ENCODE results near the gene B4GALNT3. TPM values are rescaled to one million over a fixed set of nuclear protein-coding genes. Genes with fewer than 3 reads are reported as not detected.
"Not testable (repeated sequence)": the region's sequence is repeated elsewhere in the genome, so short reads cannot be mapped to it uniquely, and the experiment has no call there.

B4GALNT3 gene
- total RNA-seq, result 65.3 TPM
- long read RNA-seq, partial matches to known transcripts, result 54 of 101 reads
- long read RNA-seq, other reads (novel, unspliced or antisense), result 47 of 101 reads

- intact Hi-C loops (cut with DNase I), result no loop called here
- DNase-seq (ENCODE audit: low spot score), result no peak
Measured at GRCh38 chr12:459430-460258, at the start of gene B4GALNT3. TSS of gene B4GALNT3 (plus strand) at chr12:459939. CDS start at chr12:460377, 438 bp downstream.

GRCh38 chr12:414859-415258, 44.9 kb upstream of the B4GALNT3 start:
- DNase-seq (ENCODE audit: low spot score), result no peak
- intact Hi-C loops (cut with DNase I), result no loop called here

GRCh38 chr12:418432-418831, 41.3 kb upstream of the B4GALNT3 start:
- no peak for DNase-seq (ENCODE audit: low spot score)
- intact Hi-C loops (cut with DNase I), result no loop called here

- DNase-seq (ENCODE audit: low spot score), result no peak
- intact Hi-C loops (cut with DNase I), result no loop called here
Measured at GRCh38 chr12:422526-422925, 37.2 kb upstream of the B4GALNT3 start.

GRCh38 chr12:435737-436136, 24.0 kb upstream of the B4GALNT3 start:
- intact Hi-C loops (cut with DNase I); DNase-seq (ENCODE audit: low spot score): not testable (repeated sequence)

- intact Hi-C loops (cut with DNase I), result no loop called here
- no peak for DNase-seq (ENCODE audit: low spot score)
Measured at GRCh38 chr12:442235-442884, 17.4 kb upstream of the B4GALNT3 start.

- intact Hi-C loops (cut with DNase I), result no loop called here
- DNase-seq (ENCODE audit: low spot score), result no peak
Measured at GRCh38 chr12:447141-447540, 12.6 kb upstream of the B4GALNT3 start.

- no peak for DNase-seq (ENCODE audit: low spot score)
- intact Hi-C loops (cut with DNase I), result no loop called here
Measured at GRCh38 chr12:449203-449602, 10.5 kb upstream of the B4GALNT3 start.

GRCh38 chr12:450438-450837, 9.3 kb upstream of the B4GALNT3 start:
- intact Hi-C loops (cut with DNase I), result no loop called here
- DNase-seq (ENCODE audit: low spot score), result no peak

- DNase-seq (ENCODE audit: low spot score), result no peak
- intact Hi-C loops (cut with DNase I), result loop anchor here (1.0 to 2.0 kb wide), 2 partner anchors 50 to 93 kb away; no protein-coding TSS in a partner anchor
Measured at GRCh38 chr12:452667-453210, 7.0 kb upstream of the B4GALNT3 start.

GRCh38 chr12:454833-455232, 4.9 kb upstream of the B4GALNT3 start:
- DNase-seq (ENCODE audit: low spot score), result no peak
- intact Hi-C loops (cut with DNase I), result no loop called here

GRCh38 chr12:455821-456220, 3.9 kb upstream of the B4GALNT3 start:
- no peak for DNase-seq (ENCODE audit: low spot score)
- intact Hi-C loops (cut with DNase I), result no loop called here

GRCh38 chr12:457676-458075, 2.1 kb upstream of the B4GALNT3 start:
- intact Hi-C loops (cut with DNase I), result no loop called here

GRCh38 chr12:459050-459429, 699 bp upstream of the B4GALNT3 start:
- no peak for DNase-seq (ENCODE audit: low spot score)
- intact Hi-C loops (cut with DNase I), result no loop called here

More at GRCh38 chr12:457676-458075, 2.1 kb upstream of the B4GALNT3 start:
- no peak for DNase-seq (ENCODE audit: low spot score)

- intact Hi-C loops (cut with DNase I), result no loop called here
- no peak for DNase-seq (ENCODE audit: low spot score)
Measured at GRCh38 chr12:460261-461230, 807 bp downstream of the B4GALNT3 start.

GRCh38 chr12:461425-461824, 1.7 kb downstream of the B4GALNT3 start:
- intact Hi-C loops (cut with DNase I), result no loop called here

GRCh38 chr12:462936-463705, 3.4 kb downstream of the B4GALNT3 start:
- no peak for DNase-seq (ENCODE audit: low spot score)
- intact Hi-C loops (cut with DNase I), result no loop called here

More at GRCh38 chr12:461425-461824, 1.7 kb downstream of the B4GALNT3 start:
- no peak for DNase-seq (ENCODE audit: low spot score)

- no peak for DNase-seq (ENCODE audit: low spot score)
- intact Hi-C loops (cut with DNase I), result loop anchor here (2.0 kb wide), 1 partner anchor 16 kb away; no protein-coding TSS in a partner anchor
Measured at GRCh38 chr12:464484-465267, 4.9 kb downstream of the B4GALNT3 start.
